Measurements from ENCODE around the gene LRMDA.

Gene LRMDA

GRCh38 chr10:75827587-75828021, 396.2 kb downstream of the LRMDA start:
- WGBS = 93% methylated on average over 5 of the region's 5 CpGs
- no peak overlapping the region for H3K4me3 ChIP-seq (ENCODE audit: low read length)
- H3K9me3 ChIP-seq (ENCODE audit: insufficient read depth, low read depth, low read length) = no peaks in the 10 kb centered on the region
- H3K4me1 ChIP-seq (ENCODE audit: insufficient read depth, low read length) = no peaks in the 10 kb centered on the region
- H3K27me3 ChIP-seq (ENCODE audit: insufficient read depth, low read length) = no peaks in the 10 kb centered on the region
- no peaks in the 10 kb centered on the region for H3K36me3 ChIP-seq (ENCODE audit: insufficient read depth, low read length)
- no peak overlapping the region for H3K9ac ChIP-seq (ENCODE audit: low read depth, low read length)
- H3K27ac ChIP-seq (ENCODE audit: low read depth, low read length) = no peak overlapping the region

- Histone ChIP-seq H3K4me1 (ENCODE audit: insufficient read depth, low read length) (no peaks in the 10 kb centered on the region), H3K27me3 (ENCODE audit: insufficient read depth, low read length) (no peaks in the 10 kb centered on the region), H3K9ac (ENCODE audit: low read depth, low read length) (no peak overlapping the region), H3K4me3 (ENCODE audit: low read length) (no peak overlapping the region), H3K36me3 (ENCODE audit: insufficient read depth, low read length) (no peaks in the 10 kb centered on the region), H3K27ac (ENCODE audit: low read depth, low read length) (no peak overlapping the region), H3K9me3 (ENCODE audit: insufficient read depth, low read depth, low read length) (no peaks in the 10 kb centered on the region)
- WGBS = 100% methylated on average over 3 of the region's 3 CpGs
These were observed 397.0 kb downstream of the LRMDA start for GRCh38 chr10:75828413-75828812.

- 91% methylated on average over 3 of the region's 3 CpGs for whole genome bisulfite sequencing
- no peak overlapping the region for H3K4me3 ChIP-seq (ENCODE audit: low read length)
These were observed 404.6 kb downstream of the LRMDA start for GRCh38 chr10:75836064-75836463.

DNA sequence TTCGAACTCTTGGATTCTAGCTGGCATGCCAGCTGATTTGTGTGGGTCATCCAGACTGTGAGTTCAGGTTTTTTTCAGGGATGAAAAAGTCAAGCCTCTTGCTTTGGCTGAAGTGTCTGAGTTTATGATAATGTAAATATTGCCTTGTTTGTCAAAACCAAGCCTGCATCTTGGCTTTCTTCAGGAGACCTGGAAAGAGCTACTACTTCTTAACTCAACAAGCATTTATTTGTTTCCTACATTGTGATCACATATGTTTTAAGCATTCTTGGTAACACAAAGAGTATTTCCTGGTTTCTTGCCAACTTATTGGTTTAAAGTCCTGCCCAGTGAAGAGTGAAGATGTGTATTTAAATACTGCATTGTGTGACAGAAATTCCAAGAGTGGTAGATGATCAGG, 407.1 kb downstream of the LRMDA start:
- no peak overlapping the region for H3K4me3 ChIP-seq (ENCODE audit: low read length)
- H3K36me3 ChIP-seq (ENCODE audit: insufficient read depth, low read length) = no peaks in the 10 kb centered on the region
- H3K27me3 ChIP-seq (ENCODE audit: insufficient read depth, low read length) = no peaks in the 10 kb centered on the region
- H3K9me3 ChIP-seq (ENCODE audit: insufficient read depth, low read depth, low read length) = no peaks in the 10 kb centered on the region
- 93% methylated on average over 1 of the region's 1 CpG for WGBS
- H3K27ac ChIP-seq (ENCODE audit: low read depth, low read length) = no peak overlapping the region
- H3K9ac ChIP-seq (ENCODE audit: low read depth, low read length) = no peak overlapping the region
- H3K4me1 ChIP-seq (ENCODE audit: insufficient read depth, low read length) = no peaks in the 10 kb centered on the region

More at GRCh38 chr10:75836064-75836463, 404.6 kb downstream of the LRMDA start:
- no peaks in the 10 kb centered on the region for H3K9me3 ChIP-seq (ENCODE audit: insufficient read depth, low read depth, low read length)
- H3K9ac ChIP-seq (ENCODE audit: low read depth, low read length) = no peak overlapping the region
- no peak overlapping the region for H3K27ac ChIP-seq (ENCODE audit: low read depth, low read length)
- H3K36me3 ChIP-seq (ENCODE audit: insufficient read depth, low read length) = no peaks in the 10 kb centered on the region
- no peaks in the 10 kb centered on the region for H3K4me1 ChIP-seq (ENCODE audit: insufficient read depth, low read length)
- H3K27me3 ChIP-seq (ENCODE audit: insufficient read depth, low read length) = no peaks in the 10 kb centered on the region

GRCh38 chr10:75839020-75839419, 407.6 kb downstream of the LRMDA start:
- no peak overlapping the region for H3K9ac ChIP-seq (ENCODE audit: low read depth, low read length)
- 93% methylated on average over 2 of the region's 2 CpGs for WGBS
- H3K9me3 ChIP-seq (ENCODE audit: insufficient read depth, low read depth, low read length) = no peaks in the 10 kb centered on the region
- no peaks in the 10 kb centered on the region for H3K27me3 ChIP-seq (ENCODE audit: insufficient read depth, low read length)
- no peak overlapping the region for H3K27ac ChIP-seq (ENCODE audit: low read depth, low read length)
- H3K36me3 ChIP-seq (ENCODE audit: insufficient read depth, low read length) = no peaks in the 10 kb centered on the region
- H3K4me1 ChIP-seq (ENCODE audit: insufficient read depth, low read length) = no peaks in the 10 kb centered on the region
- no peak overlapping the region for H3K4me3 ChIP-seq (ENCODE audit: low read length)

DNA sequence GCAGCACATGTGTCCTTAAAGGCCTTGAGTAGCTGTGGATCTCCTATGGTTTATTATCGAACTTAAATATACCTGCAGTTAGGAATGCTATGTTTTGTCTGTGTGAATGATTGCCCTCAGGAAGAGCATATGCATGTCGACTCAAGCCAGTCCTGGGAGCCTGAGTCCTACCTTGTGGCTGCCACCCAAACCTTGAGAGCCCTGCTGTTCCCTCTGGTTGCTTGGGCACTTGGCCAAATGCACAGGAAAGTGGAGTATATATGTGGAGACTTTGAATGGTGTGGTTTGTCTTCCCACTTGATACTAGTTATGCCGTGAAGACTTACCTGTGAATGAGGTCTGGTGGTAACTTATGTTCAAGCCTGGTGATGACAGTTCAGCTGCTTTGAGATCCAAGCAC, 409.8 kb downstream of the LRMDA start:
- 0 out of 2 replicates have a peak, but pooled peaks cover 2% of the 10 kb centered on the region for H3K4me1 ChIP-seq (ENCODE audit: insufficient read depth, low read length)
- H3K36me3 ChIP-seq (ENCODE audit: insufficient read depth, low read length) = no peaks in the 10 kb centered on the region
- H3K9me3 ChIP-seq (ENCODE audit: insufficient read depth, low read depth, low read length) = no peaks in the 10 kb centered on the region
- no peak overlapping the region for H3K4me3 ChIP-seq (ENCODE audit: low read length)
- no peak overlapping the region for H3K27ac ChIP-seq (ENCODE audit: low read depth, low read length)
- H3K27me3 ChIP-seq (ENCODE audit: insufficient read depth, low read length) = no peaks in the 10 kb centered on the region
- 96% methylated on average over 3 of the region's 3 CpGs for WGBS
- H3K9ac ChIP-seq (ENCODE audit: low read depth, low read length) = no peak overlapping the region

- no peak overlapping the region for H3K9ac ChIP-seq (ENCODE audit: low read depth, low read length)
- no peaks in the 10 kb centered on the region for H3K36me3 ChIP-seq (ENCODE audit: insufficient read depth, low read length)
- H3K4me1 ChIP-seq (ENCODE audit: insufficient read depth, low read length) = 0 out of 2 replicates have a peak, but pooled peaks cover 2% of the 10 kb centered on the region
- H3K27me3 ChIP-seq (ENCODE audit: insufficient read depth, low read length) = no peaks in the 10 kb centered on the region
- H3K27ac ChIP-seq (ENCODE audit: low read depth, low read length) = no peak overlapping the region
- no peaks in the 10 kb centered on the region for H3K9me3 ChIP-seq (ENCODE audit: insufficient read depth, low read depth, low read length)
- no peak overlapping the region for H3K4me3 ChIP-seq (ENCODE audit: low read length)
- 78% methylated on average over 8 of the region's 8 CpGs for WGBS
These were observed 413.9 kb downstream of the LRMDA start for GRCh38 chr10:75845176-75845947.

- Histone ChIP-seq H3K27me3 (ENCODE audit: insufficient read depth, low read length) (no peaks in the 10 kb centered on the region), H3K36me3 (ENCODE audit: insufficient read depth, low read length) (no peaks in the 10 kb centered on the region), H3K27ac (ENCODE audit: low read depth, low read length) (no peak overlapping the region), H3K4me3 (ENCODE audit: low read length) (no peak overlapping the region), H3K4me1 (ENCODE audit: insufficient read depth, low read length) (peaks cover 7% of the 10 kb centered on the region; the same call in 1 of the 2 replicates), H3K9me3 (ENCODE audit: insufficient read depth, low read depth, low read length) (no peaks in the 10 kb centered on the region), H3K9ac (ENCODE audit: low read depth, low read length) (no peak overlapping the region)
These were observed 416.1 kb downstream of the LRMDA start for GRCh38 chr10:75847477-75847876.

DNA sequence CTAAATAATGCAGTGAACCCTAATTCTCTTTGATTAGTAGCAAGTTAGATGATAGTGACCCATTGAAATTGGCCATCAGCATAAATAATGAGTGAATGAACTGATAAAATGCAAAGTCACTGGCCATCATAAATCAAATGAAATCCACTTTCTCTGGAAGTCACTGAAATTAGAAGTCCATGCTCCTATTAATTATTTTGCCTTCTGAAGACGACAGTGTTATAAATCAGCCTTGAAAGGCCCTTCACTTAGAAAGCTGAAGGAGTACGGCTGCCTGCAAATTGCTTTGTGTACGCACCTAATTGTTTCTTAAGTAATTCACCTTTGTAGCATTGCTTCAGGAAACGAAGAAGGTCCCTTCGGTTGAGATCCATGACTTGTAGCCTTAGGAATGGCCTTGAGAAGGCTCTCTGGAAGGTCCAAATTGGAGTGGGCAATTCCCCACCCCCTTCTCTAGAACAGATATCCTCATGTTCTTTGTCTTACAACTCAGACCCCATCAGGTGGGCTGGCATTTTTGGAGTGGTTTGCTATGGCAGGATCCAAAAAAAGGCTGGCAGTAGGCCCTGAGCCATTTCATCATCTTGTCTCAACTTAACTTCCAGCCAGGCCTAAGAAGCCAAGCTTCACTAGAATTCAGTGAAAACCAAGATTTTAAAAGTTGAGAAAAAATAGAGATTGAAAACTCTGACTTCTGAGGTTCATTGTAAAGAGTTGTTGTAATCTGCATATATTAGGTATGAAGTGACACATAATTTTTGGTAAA, 420.3 kb downstream of the LRMDA start:
- 92% methylated on average over 5 of the region's 5 CpGs for WGBS
- Histone ChIP-seq H3K27me3 (ENCODE audit: insufficient read depth, low read length) (no peaks in the 10 kb centered on the region), H3K4me1 (ENCODE audit: insufficient read depth, low read length) (peaks cover 5% of the 10 kb centered on the region; the same call in 1 of the 2 replicates), H3K9ac (ENCODE audit: low read depth, low read length) (no peak overlapping the region), H3K9me3 (ENCODE audit: insufficient read depth, low read depth, low read length) (no peaks in the 10 kb centered on the region), H3K4me3 (ENCODE audit: low read length) (no peak overlapping the region), H3K27ac (ENCODE audit: low read depth, low read length) (no peak overlapping the region), H3K36me3 (ENCODE audit: insufficient read depth, low read length) (no peaks in the 10 kb centered on the region)

- H3K4me3 ChIP-seq (ENCODE audit: low read length) = no peak overlapping the region
- H3K36me3 ChIP-seq (ENCODE audit: insufficient read depth, low read length) = no peaks in the 10 kb centered on the region
- peaks cover 16% of the 10 kb centered on the region for H3K4me1 ChIP-seq (ENCODE audit: insufficient read depth, low read length)
- no peaks in the 10 kb centered on the region for H3K27me3 ChIP-seq (ENCODE audit: insufficient read depth, low read length)
- H3K27ac ChIP-seq (ENCODE audit: low read depth, low read length) = no peak overlapping the region
- no peaks in the 10 kb centered on the region for H3K9me3 ChIP-seq (ENCODE audit: insufficient read depth, low read depth, low read length)
- WGBS = 97% methylated on average over 3 of the region's 3 CpGs
- no peak overlapping the region for H3K9ac ChIP-seq (ENCODE audit: low read depth, low read length)
These were observed 421.5 kb downstream of the LRMDA start for GRCh38 chr10:75852851-75853484.

DNA sequence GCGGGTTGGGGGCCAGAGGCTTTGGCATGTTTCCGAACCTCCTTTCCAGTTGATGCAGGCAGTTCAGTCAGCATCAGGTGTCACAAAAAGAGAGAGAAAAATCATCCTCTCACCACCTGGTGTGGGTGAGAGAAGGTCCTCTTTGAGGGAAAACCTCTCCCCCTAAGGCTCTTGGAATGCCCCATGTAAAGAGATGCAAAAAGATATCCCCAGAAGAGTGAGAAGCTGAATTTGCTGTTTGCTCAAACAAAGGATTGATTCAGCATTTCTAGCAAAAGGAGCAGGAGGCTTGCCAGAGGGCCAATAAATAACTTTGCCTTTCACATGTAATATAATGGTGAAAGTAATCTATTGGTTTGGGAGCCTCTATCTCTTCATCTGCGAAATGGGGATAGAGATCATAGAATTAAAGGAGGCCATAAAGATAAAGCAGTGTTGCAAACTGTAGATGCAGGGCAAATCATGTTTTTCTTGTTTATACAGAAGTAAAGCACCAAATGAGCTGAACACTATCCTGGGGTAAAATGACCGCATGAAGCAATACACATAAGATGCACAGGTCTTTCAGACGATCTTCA, 425.9 kb downstream of the LRMDA start:
- Histone ChIP-seq H3K4me1 (ENCODE audit: insufficient read depth, low read length) (peaks cover 19% of the 10 kb centered on the region; the same call in 1 of the 2 replicates), H3K27me3 (ENCODE audit: insufficient read depth, low read length) (no peaks in the 10 kb centered on the region), H3K4me3 (ENCODE audit: low read length) (no peak overlapping the region), H3K36me3 (ENCODE audit: insufficient read depth, low read length) (no peaks in the 10 kb centered on the region), H3K9ac (ENCODE audit: low read depth, low read length) (no peak overlapping the region), H3K9me3 (ENCODE audit: insufficient read depth, low read depth, low read length) (no peaks in the 10 kb centered on the region), H3K27ac (ENCODE audit: low read depth, low read length) (peak overlapping the region; percentile 34; the same call in 1 of the 2 replicates)
- 37% methylated on average over 5 of the region's 5 CpGs for WGBS
